Stomach (tissue), 4 donors: Measurements from ENCODE around the gene CFAP77.

ENCODE experiments used
- CTCF ChIP-seq, 7 experiments: fragments of 450-650 bp in 4 of 7; fragments of 200-600 bp in 3 of 7; sonication (generic) in 3 of 7; IDR thresholded peaks; one replicate each; pipeline ENCODE4 v1.5.1; 2016 to 2019; ENCODE audit warnings: antibody characterized with exemption in 7 of 7, control low read depth in 2 of 7, mild to moderate bottlenecking in 1 of 7
- EP300 ChIP-seq: sonication (generic); formaldehyde crosslinking; IDR thresholded peaks from one replicate; pipeline ENCODE4 v1.6.1; 2017; ENCODE audit warnings: antibody characterized with exemption

GRCh38 chr9:132487351-132487791, 77.4 kb downstream of the CFAP77 start:
- TF ChIP-seq CTCF (IDR thresholded peaks at IDR 0.05) (no peak), EP300 (no peak)
